HFF-Myc (cell line): Measurements from ENCODE around the gene CST7.

Experiments
- DNase-seq: peaks from one replicate; pipeline ENCODE4 v3.0.0-alpha.2; 2011; ENCODE audit warnings: low read depth; ENCODE audit errors: extremely low read depth
- H3K4me3 ChIP-seq: replicated peaks from 2 replicates; pipeline ENCODE4 v1.5.1; 2011; ENCODE audit warnings: low read depth, mild to moderate bottlenecking, control low read depth, low read length
- TF ChIP-seq, protein P1 (sequence below): IDR thresholded peaks from 2 replicates; pipeline ENCODE4 v1.5.1; 2012; ENCODE audit warnings: mild to moderate bottlenecking, low read depth, low read length, control low read depth; ENCODE audit errors: missing control alignments

CST7 gene

DNA sequence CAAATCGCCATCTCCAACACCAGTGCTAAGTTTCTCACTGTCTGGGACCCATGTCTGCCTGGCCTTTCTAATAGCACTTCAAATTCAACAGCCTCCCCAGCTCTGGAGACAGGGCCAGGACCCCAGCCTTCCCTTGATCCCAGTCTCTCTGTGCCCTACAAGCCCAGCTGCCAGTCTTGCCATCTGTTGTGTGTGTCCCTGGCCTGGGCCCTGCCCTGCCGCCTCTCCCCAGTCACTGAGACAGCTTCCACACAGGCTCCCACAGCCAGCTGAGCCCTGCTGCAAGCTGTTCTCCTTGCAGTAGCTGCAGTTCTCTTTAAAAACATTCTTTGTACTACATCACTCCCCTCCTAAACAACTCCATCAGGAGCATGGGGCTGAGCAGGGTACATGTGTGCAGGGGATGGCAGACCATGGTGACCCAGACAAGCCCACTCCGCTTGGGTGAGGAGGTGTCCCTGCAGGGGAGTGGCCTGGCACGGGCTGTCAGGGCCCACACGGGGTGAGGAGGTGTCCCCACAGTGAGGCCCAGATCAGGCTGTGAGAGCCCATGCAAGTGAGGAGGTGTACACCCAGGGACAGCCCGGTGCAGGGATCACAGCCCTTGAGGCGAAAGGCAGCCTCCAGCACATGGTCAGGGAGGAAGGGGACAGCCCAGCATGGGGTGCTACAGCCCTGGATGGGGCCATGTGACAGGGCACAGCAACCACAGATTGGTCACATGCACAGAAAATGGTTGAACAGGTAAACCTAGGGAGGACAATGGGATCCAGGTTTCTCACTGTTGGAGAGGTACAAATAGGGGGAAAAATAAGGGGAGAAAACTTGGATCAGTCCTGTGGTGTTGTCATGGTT, 16.2 kb downstream of the CST7 start:
- no peak for DNase-seq
- TF ChIP-seq, protein P1, sequence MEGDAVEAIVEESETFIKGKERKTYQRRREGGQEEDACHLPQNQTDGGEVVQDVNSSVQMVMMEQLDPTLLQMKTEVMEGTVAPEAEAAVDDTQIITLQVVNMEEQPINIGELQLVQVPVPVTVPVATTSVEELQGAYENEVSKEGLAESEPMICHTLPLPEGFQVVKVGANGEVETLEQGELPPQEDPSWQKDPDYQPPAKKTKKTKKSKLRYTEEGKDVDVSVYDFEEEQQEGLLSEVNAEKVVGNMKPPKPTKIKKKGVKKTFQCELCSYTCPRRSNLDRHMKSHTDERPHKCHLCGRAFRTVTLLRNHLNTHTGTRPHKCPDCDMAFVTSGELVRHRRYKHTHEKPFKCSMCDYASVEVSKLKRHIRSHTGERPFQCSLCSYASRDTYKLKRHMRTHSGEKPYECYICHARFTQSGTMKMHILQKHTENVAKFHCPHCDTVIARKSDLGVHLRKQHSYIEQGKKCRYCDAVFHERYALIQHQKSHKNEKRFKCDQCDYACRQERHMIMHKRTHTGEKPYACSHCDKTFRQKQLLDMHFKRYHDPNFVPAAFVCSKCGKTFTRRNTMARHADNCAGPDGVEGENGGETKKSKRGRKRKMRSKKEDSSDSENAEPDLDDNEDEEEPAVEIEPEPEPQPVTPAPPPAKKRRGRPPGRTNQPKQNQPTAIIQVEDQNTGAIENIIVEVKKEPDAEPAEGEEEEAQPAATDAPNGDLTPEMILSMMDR: no peak
- H3K4me3 ChIP-seq: no peak overlapping the region

DNA sequence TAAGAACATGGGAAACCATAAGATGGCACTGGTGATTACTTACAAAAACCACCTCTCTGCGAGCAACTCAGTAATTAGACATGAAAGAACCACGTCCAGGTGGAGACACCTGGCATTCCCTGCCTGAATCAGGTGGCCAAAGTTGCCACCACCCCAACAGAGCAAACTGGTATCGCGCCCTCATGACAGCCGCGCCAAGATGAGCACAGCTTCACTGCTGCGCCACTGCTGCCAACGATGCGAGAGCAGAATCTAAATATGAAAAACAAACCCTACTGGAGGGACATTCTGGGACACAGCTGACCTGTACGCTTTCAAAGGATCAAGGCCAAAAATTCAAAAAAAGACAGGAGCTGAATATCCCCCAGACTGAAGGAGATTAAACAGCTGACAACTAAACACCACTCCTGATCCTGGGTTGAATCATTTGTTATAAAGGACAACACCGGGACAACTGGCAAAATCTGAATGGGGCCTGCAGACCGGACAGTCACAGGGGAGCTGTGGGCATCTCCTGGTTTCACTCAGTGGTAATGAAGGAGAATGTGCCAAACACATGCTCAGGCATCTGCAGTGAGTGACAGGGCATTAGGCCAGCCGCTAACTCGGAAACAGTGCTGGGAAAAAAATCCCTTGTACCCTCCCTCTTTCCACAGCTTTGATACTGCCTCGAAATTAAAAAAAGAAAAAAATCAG, 17.4 kb downstream of the CST7 start:
- no peak for DNase-seq
- TF ChIP-seq, protein P1: no peak
- no peak overlapping the region for H3K4me3 ChIP-seq

- H3K4me3 ChIP-seq: no peak overlapping the region
- DNase-seq: no peak
- TF ChIP-seq, protein P1: no peak
These were observed 19.3 kb downstream of the CST7 start for GRCh38 chr20:24968278-24968800.

DNA sequence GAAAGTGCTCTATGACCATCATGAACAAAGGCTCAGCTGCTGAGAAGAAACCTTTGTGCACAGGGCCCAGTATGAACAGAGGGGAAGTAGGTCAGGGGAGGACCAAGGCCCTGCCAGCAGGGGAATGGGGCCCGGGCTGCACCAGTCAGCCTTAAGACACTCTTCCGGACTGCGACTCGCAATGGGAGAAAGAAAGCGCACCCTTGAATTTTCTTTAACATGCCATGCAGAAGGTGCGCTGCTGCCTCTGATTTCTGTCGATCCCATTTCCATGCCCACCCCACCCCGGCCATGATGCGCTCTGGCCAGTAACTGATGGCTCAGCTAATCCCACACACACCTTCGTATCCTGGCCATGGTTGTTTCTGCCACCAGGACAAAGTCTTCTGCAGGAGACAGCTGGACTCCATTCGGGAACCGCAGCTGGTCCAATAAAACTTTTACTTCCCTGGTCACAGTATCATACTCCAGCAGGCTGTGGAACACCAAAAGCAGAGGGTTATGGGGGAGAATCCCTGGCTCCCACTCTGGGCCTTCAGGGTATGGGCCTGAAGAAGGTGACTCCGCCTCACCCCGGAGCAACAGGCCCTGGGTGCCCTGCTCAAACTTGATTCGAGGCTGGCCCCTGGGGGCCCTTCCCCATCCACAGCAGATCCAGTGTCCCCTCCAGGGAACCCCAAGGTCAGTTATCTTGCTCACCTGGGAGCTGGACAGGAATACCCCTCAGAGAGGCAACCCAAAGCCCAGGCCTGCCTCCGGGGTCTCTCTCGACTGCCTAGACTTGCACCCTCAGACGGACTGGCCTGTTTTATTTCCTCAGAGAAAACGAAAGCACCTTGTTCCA, 20.3 kb downstream of the CST7 start:
- TF ChIP-seq, protein P1: no peak
- DNase-seq: no peak
- no peak overlapping the region for H3K4me3 ChIP-seq

DNA sequence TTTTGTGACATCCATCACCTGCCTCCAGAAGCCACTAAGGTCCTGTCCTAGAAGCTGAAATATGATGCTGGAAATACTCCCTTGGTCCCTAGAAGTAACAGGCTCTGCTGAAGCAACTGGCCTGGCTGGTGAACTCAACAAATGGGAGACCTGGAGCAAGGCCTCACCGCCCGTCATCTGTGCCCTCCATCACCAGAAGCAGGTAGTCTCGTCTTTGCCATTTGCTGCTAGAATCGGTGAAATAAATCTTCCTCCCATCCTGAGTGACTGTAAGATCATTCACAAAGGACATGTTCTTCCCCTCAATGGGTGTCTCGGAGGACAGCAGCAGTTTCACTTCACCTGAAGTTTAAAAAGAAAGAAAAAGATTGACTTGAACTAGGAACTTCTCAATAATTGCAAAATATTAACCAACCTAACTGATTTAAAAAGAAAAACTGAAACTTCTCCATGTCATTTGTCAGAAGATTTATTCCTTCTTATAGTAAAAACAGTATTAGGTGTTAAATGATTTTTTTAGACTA, 21.0 kb downstream of the CST7 start:
- DNase-seq: no peak
- no peak overlapping the region for H3K4me3 ChIP-seq
- TF ChIP-seq, protein P1: no peak

- TF ChIP-seq, protein P1: no peak
- H3K4me3 ChIP-seq: no peak overlapping the region
- DNase-seq: no peak
These were observed 21.7 kb downstream of the CST7 start for GRCh38 chr20:24970754-24971153.
